SU-DHL-6 (cell line): Measurements from ENCODE around the gene SCYGR6.

Experiments
- H2AFZ ChIP-seq: fragments of 200-600 bp; sonication (generic); 2 replicates; pipeline ENCODE4 v1.6.1; 2014; ENCODE audit warnings: low read depth, mild to moderate bottlenecking, moderate library complexity, mixed read lengths, antibody characterized with exemption, low read length; ENCODE audit not compliant: severe bottlenecking
- H3F3A ChIP-seq: fragments of 200-600 bp; shearing (Covaris generic); 2 replicates; pipeline ENCODE4 v1.6.0; 2016; ENCODE audit warnings: antibody characterized with exemption, mild to moderate bottlenecking; ENCODE audit not compliant: insufficient read depth
- H3K27ac ChIP-seq: fragments of 200-600 bp; sonication (generic); 2 replicates; pipeline ENCODE4 v1.5.1; 2016; ENCODE audit warnings: low read depth, mild to moderate bottlenecking, low read length, moderate library complexity, mixed read lengths
- H3K27me3 ChIP-seq: fragments of 200-600 bp; sonication (generic), shearing (Covaris generic); 2 replicates; pipeline ENCODE4 v1.6.0; 2014; ENCODE audit warnings: mild to moderate bottlenecking, low read length
- H3K36me3 ChIP-seq: fragments of 200-600 bp; sonication (generic); 2 replicates; pipeline ENCODE4 v1.6.1; 2014; ENCODE audit warnings: mild to moderate bottlenecking, low read length, mixed read lengths
- H3K4me2 ChIP-seq: fragments of 300-600, 200-600 bp; shearing (Covaris generic), sonication (generic); 2 replicates; pipeline ENCODE4 v1.6.0; 2014; ENCODE audit warnings: low read length, low read depth, mild to moderate bottlenecking; ENCODE audit not compliant: poor library complexity, severe bottlenecking
- H3K4me3 ChIP-seq: fragments of 200-600 bp; sonication (generic); 2 replicates; pipeline ENCODE4 v1.5.1; 2014; ENCODE audit warnings: antibody characterized with exemption, low read length, mild to moderate bottlenecking, mixed read lengths; ENCODE audit not compliant: insufficient read depth, poor library complexity, severe bottlenecking
- H3K79me2 ChIP-seq: fragments of 200-600 bp; sonication (generic); 2 replicates; pipeline ENCODE4 v1.6.1; 2014; ENCODE audit warnings: mild to moderate bottlenecking, low read length, moderate library complexity; ENCODE audit not compliant: insufficient read depth
- H3K9ac ChIP-seq: fragments of 200-600 bp; sonication (generic); 2 replicates; pipeline ENCODE4 v1.7.0; 2014; ENCODE audit warnings: mild to moderate bottlenecking, low read length
- H3K9me2 ChIP-seq: fragments of 200-600 bp; sonication (generic); replicated peaks from 2 replicates; pipeline ENCODE4 v1.6.1; 2014; ENCODE audit warnings: low read length; ENCODE audit not compliant: insufficient read depth
- H3K9me3 ChIP-seq: fragments of 200-600 bp; sonication (generic); 2 replicates; pipeline ENCODE4 v1.6.1; 2014; ENCODE audit warnings: low read length, mixed read lengths; ENCODE audit not compliant: insufficient read depth
- H4K20me1 ChIP-seq: fragments of 200-600 bp; sonication (generic); 2 replicates; pipeline ENCODE4 v1.6.1; 2014; ENCODE audit warnings: low read depth, mild to moderate bottlenecking, antibody characterized with exemption, low read length, moderate library complexity, mixed read lengths
- EZH2phosphoT487 ChIP-seq: fragments of 200-600 bp; sonication (generic), shearing (Covaris generic); conservative IDR thresholded peaks from 2 replicates; pipeline ENCODE4 v1.6.1; 2018; ENCODE audit warnings: mild to moderate bottlenecking, antibody characterized with exemption, low read length, moderate library complexity, mixed read lengths
- TF ChIP-seq, protein P1 (sequence below): fragments of 200-600 bp; sonication (generic); IDR thresholded peaks from one replicate; pipeline ENCODE4 v1.5.1; 2017; ENCODE audit warnings: antibody characterized with exemption, mild to moderate bottlenecking, low read length, moderate library complexity; ENCODE audit not compliant: insufficient read depth, poor library complexity, severe bottlenecking

SCYGR6 gene

DNA sequence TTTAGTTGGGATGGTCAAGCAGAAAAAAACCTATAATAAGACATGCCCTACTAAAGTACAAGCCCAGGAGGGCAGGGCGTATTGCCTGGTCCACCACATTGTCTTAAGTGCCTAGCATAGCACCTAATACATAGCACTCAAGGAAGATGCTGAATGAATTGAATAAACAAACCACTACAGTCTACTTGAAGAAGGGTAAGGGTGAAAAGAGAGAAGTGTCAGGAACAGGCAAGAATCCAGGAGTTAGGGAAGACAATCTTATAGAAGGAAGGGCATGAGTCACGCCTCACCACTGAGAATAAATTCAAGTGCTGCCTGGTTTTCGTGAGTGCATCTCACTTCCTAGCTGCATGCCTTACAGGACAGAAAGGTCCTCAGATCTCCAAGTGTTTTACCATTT, 20.6 kb downstream of the SCYGR6 start:
- no peak for TF ChIP-seq EZH2phosphoT487
- TF ChIP-seq, protein P1, sequence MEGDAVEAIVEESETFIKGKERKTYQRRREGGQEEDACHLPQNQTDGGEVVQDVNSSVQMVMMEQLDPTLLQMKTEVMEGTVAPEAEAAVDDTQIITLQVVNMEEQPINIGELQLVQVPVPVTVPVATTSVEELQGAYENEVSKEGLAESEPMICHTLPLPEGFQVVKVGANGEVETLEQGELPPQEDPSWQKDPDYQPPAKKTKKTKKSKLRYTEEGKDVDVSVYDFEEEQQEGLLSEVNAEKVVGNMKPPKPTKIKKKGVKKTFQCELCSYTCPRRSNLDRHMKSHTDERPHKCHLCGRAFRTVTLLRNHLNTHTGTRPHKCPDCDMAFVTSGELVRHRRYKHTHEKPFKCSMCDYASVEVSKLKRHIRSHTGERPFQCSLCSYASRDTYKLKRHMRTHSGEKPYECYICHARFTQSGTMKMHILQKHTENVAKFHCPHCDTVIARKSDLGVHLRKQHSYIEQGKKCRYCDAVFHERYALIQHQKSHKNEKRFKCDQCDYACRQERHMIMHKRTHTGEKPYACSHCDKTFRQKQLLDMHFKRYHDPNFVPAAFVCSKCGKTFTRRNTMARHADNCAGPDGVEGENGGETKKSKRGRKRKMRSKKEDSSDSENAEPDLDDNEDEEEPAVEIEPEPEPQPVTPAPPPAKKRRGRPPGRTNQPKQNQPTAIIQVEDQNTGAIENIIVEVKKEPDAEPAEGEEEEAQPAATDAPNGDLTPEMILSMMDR = no peak
- no peaks in the 10 kb centered on the region for H3F3A ChIP-seq
- H3K36me3 ChIP-seq = no peaks in the 10 kb centered on the region
- H3K4me3 ChIP-seq = no peak overlapping the region
- H3K9ac ChIP-seq = no peak overlapping the region
- no peaks in the 10 kb centered on the region for H3K27me3 ChIP-seq
- no peak overlapping the region for H3K27ac ChIP-seq
- H3K9me3 ChIP-seq = no peaks in the 10 kb centered on the region
- no peaks in the 10 kb centered on the region for H4K20me1 ChIP-seq
- H3K4me2 ChIP-seq = no peak overlapping the region
- no peaks in the 10 kb centered on the region for H3K9me2 ChIP-seq
- no peak overlapping the region for H2AFZ ChIP-seq
- H3K79me2 ChIP-seq = no peaks in the 10 kb centered on the region

DNA sequence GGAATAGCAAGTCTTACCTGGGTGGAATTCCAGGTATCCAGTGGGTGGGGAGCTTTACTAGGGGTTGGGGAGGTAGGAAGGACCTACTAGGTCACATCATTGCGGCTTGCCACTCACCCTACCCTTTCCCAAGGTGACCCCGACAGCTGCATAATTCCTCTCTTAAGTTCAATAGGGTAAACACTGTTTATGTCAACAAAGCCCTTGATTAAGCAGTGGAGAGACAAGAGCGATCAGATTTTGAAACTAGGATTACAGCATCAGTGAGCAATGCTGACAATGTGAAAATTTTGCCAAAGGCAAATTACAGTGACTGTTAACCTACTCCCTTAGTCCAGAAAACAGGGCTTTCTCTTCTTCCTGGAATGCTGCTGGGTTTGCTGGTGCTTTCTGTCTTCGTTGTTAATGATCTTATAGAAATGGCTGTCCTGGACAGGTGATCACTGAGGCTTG, 21.3 kb downstream of the SCYGR6 start:
- H3K27me3 ChIP-seq = no peaks in the 10 kb centered on the region
- H3K9me2 ChIP-seq = no peaks in the 10 kb centered on the region
- H2AFZ ChIP-seq = no peak overlapping the region
- no peaks in the 10 kb centered on the region for H3F3A ChIP-seq
- no peaks in the 10 kb centered on the region for H3K36me3 ChIP-seq
- no peaks in the 10 kb centered on the region for H4K20me1 ChIP-seq
- H3K4me2 ChIP-seq = no peak overlapping the region
- no peak overlapping the region for H3K9ac ChIP-seq
- no peak for TF ChIP-seq EZH2phosphoT487
- TF ChIP-seq, protein P1 = no peak
- no peak overlapping the region for H3K4me3 ChIP-seq
- no peaks in the 10 kb centered on the region for H3K9me3 ChIP-seq
- H3K27ac ChIP-seq = no peak overlapping the region
- no peaks in the 10 kb centered on the region for H3K79me2 ChIP-seq

DNA sequence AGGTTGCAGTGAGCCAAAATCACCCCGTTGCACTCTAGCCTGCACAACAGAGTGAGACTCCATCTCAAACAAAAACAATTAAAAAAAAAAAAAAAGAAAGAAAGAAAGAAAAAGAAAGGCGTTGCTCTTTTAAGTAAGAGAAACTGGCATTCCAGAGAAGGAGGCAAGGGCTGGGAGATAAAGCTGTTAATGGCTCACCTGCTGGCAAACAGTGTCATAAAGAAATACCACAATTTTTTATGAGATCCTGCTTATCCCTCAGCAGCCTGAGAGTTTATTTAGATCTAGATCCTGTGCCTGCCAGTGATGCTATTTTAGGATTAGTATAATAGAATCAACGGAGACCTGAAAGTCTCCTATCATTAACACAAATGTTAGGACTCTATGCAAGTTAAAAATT, 23.0 kb downstream of the SCYGR6 start:
- H3K79me2 ChIP-seq = no peaks in the 10 kb centered on the region
- H2AFZ ChIP-seq = no peak overlapping the region
- no peak overlapping the region for H3K4me2 ChIP-seq
- TF ChIP-seq EZH2phosphoT487 = no peak
- TF ChIP-seq, protein P1 = no peak
- no peaks in the 10 kb centered on the region for H3K36me3 ChIP-seq
- H4K20me1 ChIP-seq = no peaks in the 10 kb centered on the region
- H3F3A ChIP-seq = no peaks in the 10 kb centered on the region
- H3K27me3 ChIP-seq = no peaks in the 10 kb centered on the region
- no peaks in the 10 kb centered on the region for H3K9me3 ChIP-seq
- H3K9me2 ChIP-seq = no peaks in the 10 kb centered on the region
- no peak overlapping the region for H3K4me3 ChIP-seq
- no peak overlapping the region for H3K9ac ChIP-seq
- no peak overlapping the region for H3K27ac ChIP-seq
